Panc1 (cell line): ENCODE data around the gene ZBTB20.

Source experiments
- POLR2AphosphoS5 ChIP-seq: IDR thresholded peaks from 2 replicates; pipeline ENCODE4 v1.6.1; 2012; ENCODE audit warnings: mild to moderate bottlenecking, low read depth, low read length, moderate library complexity
- REST ChIP-seq, 2 experiments: IDR thresholded peaks; 2 replicates each; pipeline ENCODE4 v1.6.1; 2011 to 2012; ENCODE audit warnings: low read depth in 2 of 2, control low read depth in 1 of 2, low read length in 1 of 2, mild to moderate bottlenecking in 1 of 2, moderate library complexity in 1 of 2; ENCODE audit not compliant: insufficient read depth in 1 of 2
- SIN3A ChIP-seq: IDR thresholded peaks from 2 replicates; pipeline ENCODE4 v1.6.1; 2012; ENCODE audit warnings: low read depth, mild to moderate bottlenecking, low read length, moderate library complexity, borderline replicate concordance; ENCODE audit not compliant: insufficient read depth
- TCF7L2 ChIP-seq: IDR thresholded peaks from 2 replicates; pipeline ENCODE4 v1.6.1; 2011; ENCODE audit warnings: mild to moderate bottlenecking, low read depth, low read length, inconsistent platforms
- TF ChIP-seq, protein P1 (sequence below): fragments of 450-650 bp; IDR thresholded peaks from 2 replicates; pipeline ENCODE4 v1.5.1; 2017; ENCODE audit warnings: mild to moderate bottlenecking

DNA sequence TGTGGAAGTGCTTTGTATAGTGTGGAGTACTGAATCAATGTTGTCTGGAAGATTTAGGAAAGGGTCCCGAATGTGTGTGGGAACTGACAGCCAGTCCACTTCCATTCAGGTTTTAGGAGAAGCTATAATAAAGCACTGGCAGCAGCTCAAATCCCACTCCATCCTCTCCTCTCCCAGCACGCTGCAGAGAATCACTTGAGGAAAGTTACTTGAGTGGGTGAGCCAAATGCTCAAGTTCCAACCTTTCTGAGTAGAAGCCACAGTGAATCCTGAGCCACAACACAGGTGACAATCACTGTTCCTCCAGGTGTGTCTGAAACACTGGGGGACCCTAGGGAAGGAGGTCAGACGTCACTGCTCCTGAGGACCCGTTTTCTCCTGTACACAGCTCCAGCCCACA, 746.7 kb downstream of the ZBTB20 start:
- TF ChIP-seq POLR2AphosphoS5 (no peak), REST (IDR thresholded peaks at IDR 0.05; ENCODE audit: insufficient read depth in 1 of 2, low read depth in 2 of 2, low read length in 1 of 2) (no peak), SIN3A (no peak), TCF7L2 (no peak)
- TF ChIP-seq, protein P1, sequence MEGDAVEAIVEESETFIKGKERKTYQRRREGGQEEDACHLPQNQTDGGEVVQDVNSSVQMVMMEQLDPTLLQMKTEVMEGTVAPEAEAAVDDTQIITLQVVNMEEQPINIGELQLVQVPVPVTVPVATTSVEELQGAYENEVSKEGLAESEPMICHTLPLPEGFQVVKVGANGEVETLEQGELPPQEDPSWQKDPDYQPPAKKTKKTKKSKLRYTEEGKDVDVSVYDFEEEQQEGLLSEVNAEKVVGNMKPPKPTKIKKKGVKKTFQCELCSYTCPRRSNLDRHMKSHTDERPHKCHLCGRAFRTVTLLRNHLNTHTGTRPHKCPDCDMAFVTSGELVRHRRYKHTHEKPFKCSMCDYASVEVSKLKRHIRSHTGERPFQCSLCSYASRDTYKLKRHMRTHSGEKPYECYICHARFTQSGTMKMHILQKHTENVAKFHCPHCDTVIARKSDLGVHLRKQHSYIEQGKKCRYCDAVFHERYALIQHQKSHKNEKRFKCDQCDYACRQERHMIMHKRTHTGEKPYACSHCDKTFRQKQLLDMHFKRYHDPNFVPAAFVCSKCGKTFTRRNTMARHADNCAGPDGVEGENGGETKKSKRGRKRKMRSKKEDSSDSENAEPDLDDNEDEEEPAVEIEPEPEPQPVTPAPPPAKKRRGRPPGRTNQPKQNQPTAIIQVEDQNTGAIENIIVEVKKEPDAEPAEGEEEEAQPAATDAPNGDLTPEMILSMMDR = no peak
